ENCODE results near the gene SLC28A1.
"Not testable (repeated sequence)": the region's sequence is repeated elsewhere in the genome, so short reads cannot be mapped to it uniquely, and the experiment has no call there.

The SLC28A1 gene

DNA sequence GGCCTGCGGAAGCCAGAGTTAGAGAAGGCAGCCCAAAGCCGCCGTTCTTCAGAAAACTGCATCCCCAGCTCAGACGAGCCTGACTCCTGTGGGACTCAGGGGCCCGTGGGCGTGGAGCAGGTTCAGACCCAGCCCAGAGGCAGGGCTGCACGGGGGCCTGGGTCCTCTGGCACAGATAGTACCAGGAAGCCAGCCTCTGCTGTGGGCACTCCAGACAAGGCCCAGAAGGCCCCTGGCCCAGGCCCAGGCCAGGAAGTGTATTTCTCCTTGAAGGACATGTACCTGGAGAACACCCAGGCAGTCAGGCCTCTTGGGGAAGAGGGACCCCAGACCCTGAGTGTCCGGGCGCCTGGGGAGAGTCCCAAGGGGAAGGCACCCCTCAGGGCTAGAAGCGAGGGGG is 44.2 kb upstream of the SLC28A1 start:
- H3K27me3 ChIP-seq (ENCODE audit: insufficient read depth, low read depth, severe bottlenecking) = no peaks in the 10 kb centered on the region
- no peak overlapping the region for H3K27ac ChIP-seq
- TF ChIP-seq, protein P1, sequence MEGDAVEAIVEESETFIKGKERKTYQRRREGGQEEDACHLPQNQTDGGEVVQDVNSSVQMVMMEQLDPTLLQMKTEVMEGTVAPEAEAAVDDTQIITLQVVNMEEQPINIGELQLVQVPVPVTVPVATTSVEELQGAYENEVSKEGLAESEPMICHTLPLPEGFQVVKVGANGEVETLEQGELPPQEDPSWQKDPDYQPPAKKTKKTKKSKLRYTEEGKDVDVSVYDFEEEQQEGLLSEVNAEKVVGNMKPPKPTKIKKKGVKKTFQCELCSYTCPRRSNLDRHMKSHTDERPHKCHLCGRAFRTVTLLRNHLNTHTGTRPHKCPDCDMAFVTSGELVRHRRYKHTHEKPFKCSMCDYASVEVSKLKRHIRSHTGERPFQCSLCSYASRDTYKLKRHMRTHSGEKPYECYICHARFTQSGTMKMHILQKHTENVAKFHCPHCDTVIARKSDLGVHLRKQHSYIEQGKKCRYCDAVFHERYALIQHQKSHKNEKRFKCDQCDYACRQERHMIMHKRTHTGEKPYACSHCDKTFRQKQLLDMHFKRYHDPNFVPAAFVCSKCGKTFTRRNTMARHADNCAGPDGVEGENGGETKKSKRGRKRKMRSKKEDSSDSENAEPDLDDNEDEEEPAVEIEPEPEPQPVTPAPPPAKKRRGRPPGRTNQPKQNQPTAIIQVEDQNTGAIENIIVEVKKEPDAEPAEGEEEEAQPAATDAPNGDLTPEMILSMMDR (IDR thresholded peaks at IDR 0.05; ENCODE audit: low read depth, low read length) = no peak
- DNase-seq = no peak
- H3K4me3 ChIP-seq (ENCODE audit: low read depth, low read length) = no peak overlapping the region
- H3K9me3 ChIP-seq (ENCODE audit: severe bottlenecking) = no peaks in the 10 kb centered on the region
- H3K36me3 ChIP-seq = peaks cover 50% of the 10 kb centered on the region

DNA sequence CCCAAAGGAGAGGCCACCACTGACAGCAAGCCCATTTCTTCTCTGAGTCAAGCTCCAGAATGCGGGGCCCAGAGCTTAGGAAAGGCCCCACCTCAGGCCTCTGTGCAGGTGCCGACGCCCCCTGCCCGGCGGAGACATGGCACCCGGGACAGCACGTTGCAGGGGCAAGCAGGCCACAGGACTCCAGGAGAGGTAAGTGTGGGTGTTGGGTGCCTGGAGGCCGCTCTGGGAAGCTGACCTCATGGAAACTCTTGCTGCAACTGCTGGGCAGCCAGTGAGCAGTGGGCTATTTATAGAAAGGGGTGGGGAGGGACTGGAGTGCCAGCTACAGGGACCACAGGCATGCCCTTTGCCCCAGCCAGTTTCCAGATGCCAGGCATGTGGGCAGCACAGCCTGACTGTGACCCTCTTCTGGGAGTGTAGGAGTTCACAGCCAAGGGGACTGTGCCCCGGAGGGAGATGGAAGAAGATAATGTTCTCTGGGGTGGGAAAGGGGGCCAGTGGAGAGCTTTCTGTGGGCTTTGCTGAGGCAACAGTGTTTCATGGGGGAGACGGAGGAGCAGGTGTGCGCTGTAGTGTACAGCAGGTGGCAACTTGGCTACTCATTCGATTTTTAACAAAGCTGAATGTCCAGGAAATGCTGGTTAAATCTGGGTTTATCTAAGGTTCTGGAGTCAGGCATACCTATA is 43.6 kb upstream of the SLC28A1 start:
- Histone ChIP-seq H3K4me3 (ENCODE audit: low read depth, low read length) (no peak overlapping the region), H3K27ac (no peak overlapping the region), H3K27me3 (ENCODE audit: insufficient read depth, low read depth, severe bottlenecking) (no peaks in the 10 kb centered on the region), H3K9me3 (ENCODE audit: severe bottlenecking) (no peaks in the 10 kb centered on the region), H3K36me3 (peaks cover 50% of the 10 kb centered on the region)
- TF ChIP-seq, protein P1 (IDR thresholded peaks at IDR 0.05; ENCODE audit: low read depth, low read length) = no peak
- DNase-seq = no peak

DNA sequence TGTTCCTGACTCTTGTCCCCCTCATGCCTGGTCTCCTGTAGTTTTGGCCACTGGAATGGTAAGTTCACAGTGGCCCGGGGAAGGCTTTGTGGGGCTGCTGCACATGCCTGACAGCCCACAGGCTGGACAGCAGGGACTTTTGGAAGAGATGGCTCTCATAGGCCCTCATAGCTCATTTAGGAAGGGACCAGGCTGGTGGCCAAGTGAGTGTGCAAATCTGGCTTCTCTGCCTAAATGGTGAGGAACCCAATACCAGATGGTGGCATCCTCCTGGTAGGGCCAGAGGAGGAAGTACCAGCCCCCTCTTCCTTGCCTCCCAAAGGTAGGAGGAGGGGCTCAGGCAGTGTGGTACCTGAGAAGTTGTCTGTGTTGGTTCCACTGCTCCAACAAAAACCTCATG is 41.7 kb upstream of the SLC28A1 start:
- H3K27me3 ChIP-seq (ENCODE audit: insufficient read depth, low read depth, severe bottlenecking) = no peaks in the 10 kb centered on the region
- H3K36me3 ChIP-seq = peaks cover 48% of the 10 kb centered on the region
- TF ChIP-seq, protein P1 (IDR thresholded peaks at IDR 0.05; ENCODE audit: low read depth, low read length) = no peak
- no peak for DNase-seq
- H3K27ac ChIP-seq = no peak overlapping the region
- no peak overlapping the region for H3K4me3 ChIP-seq (ENCODE audit: low read depth, low read length)
- no peaks in the 10 kb centered on the region for H3K9me3 ChIP-seq (ENCODE audit: severe bottlenecking)

DNA sequence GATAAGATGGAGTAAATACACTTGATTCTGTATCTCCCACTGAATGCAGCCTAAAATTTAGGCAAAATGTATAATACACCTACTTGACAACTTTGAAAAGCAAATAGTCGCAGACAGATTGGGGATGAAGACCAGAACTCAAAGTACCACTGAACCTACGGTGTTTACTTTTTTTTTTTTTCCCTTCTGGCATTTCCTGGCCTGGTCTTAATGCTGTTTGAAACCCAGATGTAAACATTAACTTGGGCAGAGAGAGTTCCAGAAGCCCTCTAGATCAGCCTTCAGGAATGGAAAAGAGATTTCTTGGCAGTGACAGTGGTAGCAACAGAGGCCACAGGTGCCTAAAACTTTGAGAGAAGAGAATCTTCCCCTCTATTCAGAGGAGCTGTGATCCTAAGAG is 39.5 kb upstream of the SLC28A1 start:
- Histone ChIP-seq H3K36me3 (peaks cover 35% of the 10 kb centered on the region), H3K27me3 (ENCODE audit: insufficient read depth, low read depth, severe bottlenecking) (no peaks in the 10 kb centered on the region), H3K9me3 (ENCODE audit: severe bottlenecking) (no peaks in the 10 kb centered on the region), H3K27ac (no peak overlapping the region), H3K4me3 (ENCODE audit: low read depth, low read length) (no peak overlapping the region)
- DNase-seq = no peak
- TF ChIP-seq, protein P1 (IDR thresholded peaks at IDR 0.05; ENCODE audit: low read depth, low read length) = no peak

DNA sequence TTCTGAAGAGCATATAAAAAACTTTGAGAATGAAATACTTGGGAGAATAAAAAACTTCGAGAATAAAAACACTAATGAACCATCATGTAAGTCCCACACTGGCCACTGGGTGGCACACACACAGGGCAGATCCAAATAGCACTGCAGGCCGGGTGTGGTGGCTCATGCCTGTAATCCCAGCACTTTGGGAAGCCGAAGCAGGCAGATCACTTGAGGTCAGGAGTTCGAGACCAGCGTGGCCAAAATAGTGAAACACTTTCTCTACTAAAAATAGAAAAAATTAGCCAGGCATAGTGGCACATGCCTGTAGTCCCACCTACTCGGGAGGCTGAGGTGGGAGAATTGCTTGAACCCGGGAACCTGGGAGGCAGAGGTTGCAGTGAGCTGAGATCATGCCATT is 38.8 kb upstream of the SLC28A1 start:
- TF ChIP-seq, protein P1 (IDR thresholded peaks at IDR 0.05; ENCODE audit: low read depth, low read length) = peak; percentile 60
- H3K9me3 ChIP-seq (ENCODE audit: severe bottlenecking); H3K27ac ChIP-seq; H3K4me3 ChIP-seq (ENCODE audit: low read depth, low read length); H3K27me3 ChIP-seq (ENCODE audit: insufficient read depth, low read depth, severe bottlenecking): not testable (repeated sequence)
- H3K36me3 ChIP-seq = peaks cover 28% of the 10 kb centered on the region
- DNase-seq = peak; percentile 70

DNA sequence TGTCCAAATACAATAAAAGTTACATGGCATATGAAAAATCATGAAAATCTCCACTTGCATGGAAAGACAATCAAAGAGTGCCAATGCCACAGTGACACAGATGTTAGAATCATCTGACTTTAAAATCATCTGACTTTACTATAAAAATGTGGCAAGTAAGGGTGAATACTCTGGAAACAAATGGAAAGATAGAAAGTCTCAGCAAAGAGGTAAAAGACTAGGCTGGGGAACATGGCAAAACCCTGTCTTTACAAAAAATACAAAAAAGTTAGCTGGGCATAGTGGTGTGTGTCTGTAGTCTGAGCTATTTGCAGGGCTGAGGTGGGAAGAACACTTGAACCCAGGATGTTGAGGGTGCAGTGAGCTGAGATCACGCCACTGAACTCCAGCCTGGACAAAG is 38.2 kb upstream of the SLC28A1 start:
- DNase-seq = no peak
- H3K27me3 ChIP-seq (ENCODE audit: insufficient read depth, low read depth, severe bottlenecking) = no peaks in the 10 kb centered on the region
- no peaks in the 10 kb centered on the region for H3K9me3 ChIP-seq (ENCODE audit: severe bottlenecking)
- H3K4me3 ChIP-seq (ENCODE audit: low read depth, low read length) = no peak overlapping the region
- TF ChIP-seq, protein P1 (IDR thresholded peaks at IDR 0.05; ENCODE audit: low read depth, low read length) = no peak
- H3K36me3 ChIP-seq = peaks cover 22% of the 10 kb centered on the region
- H3K27ac ChIP-seq = no peak overlapping the region
